Tibial nerve (tissue), 4 donors: ENCODE data around the gene SCYL2. TPM values are rescaled to one million over a fixed set of nuclear protein-coding genes. Genes with fewer than 3 reads are reported as not detected.
"Not testable (repeated sequence)": the region's sequence is repeated elsewhere in the genome, so short reads cannot be mapped to it uniquely, and the experiment has no call there.

Experiments used
- DNase-seq, 2 donors: peaks; one replicate each; pipeline ENCODE4 v3.0.0-alpha.2; 2019; ENCODE audit warnings: low spot score in 2 of 2
- H3K27ac ChIP-seq, 4 donors: fragments of 200-600 bp; sonication (generic) in 3 of 4; one replicate each; pipeline ENCODE4 v1.5.1; 2017 to 2019; ENCODE audit warnings: mild to moderate bottlenecking in 1 of 4
- H3K27me3 ChIP-seq, 2 donors: fragments of 200-600 bp; sonication (generic) in 1 of 2; one replicate each; pipeline versions ENCODE4 v1.5.1 to v1.6.0; 2017 to 2019
- H3K36me3 ChIP-seq, 3 donors: fragments of 200-600 bp; sonication (generic); one replicate each; pipeline ENCODE4 v1.5.1; 2018 to 2019
- H3K4me1 ChIP-seq, 4 donors: fragments of 200-600 bp; sonication (generic) in 3 of 4; one replicate each; pipeline ENCODE4 v1.5.1; 2017 to 2019
- H3K4me3 ChIP-seq, 4 donors: fragments of 200-600 bp; sonication (generic) in 3 of 4; one replicate each; pipeline ENCODE4 v1.5.1; 2017 to 2019; ENCODE audit warnings: mild to moderate bottlenecking in 1 of 4, moderate library complexity in 1 of 4
- H3K9me3 ChIP-seq, 4 donors: fragments of 200-600 bp; sonication (generic) in 3 of 4; one replicate each; pipeline ENCODE4 v1.5.1; 2017 to 2019
- CTCF ChIP-seq, 5 experiments: fragments of 200-600 bp in 3 of 5; fragments of 450-650 bp in 2 of 5; sonication (generic) in 3 of 5; IDR thresholded peaks; one replicate each; pipeline ENCODE4 v1.5.1; 2016 to 2019; ENCODE audit warnings: antibody characterized with exemption in 5 of 5, mild to moderate bottlenecking in 3 of 5, moderate library complexity in 2 of 5
- EP300 ChIP-seq, 2 donors: sonication (generic); formaldehyde crosslinking; IDR thresholded peaks; one replicate each; pipeline ENCODE4 v1.6.1; 2017; ENCODE audit warnings: antibody characterized with exemption in 2 of 2, mild to moderate bottlenecking in 1 of 2
- POLR2A ChIP-seq, 2 donors: fragments of 450-650 bp; IDR thresholded peaks; one replicate each; pipeline ENCODE4 v1.6.1; 2017; ENCODE audit warnings: antibody characterized with exemption in 2 of 2, mild to moderate bottlenecking in 2 of 2, moderate library complexity in 2 of 2
- WGBS, 2 donors: methylation state at CpG; one replicate each; pipeline ENCODE4 v1.1.5; 2018; 5-methylcytosine and 5-hydroxymethylcytosine counted together
- total RNA-seq, 4 donors: library from RNA; depleted of rRNA; stranded (reverse); fragments of >200 nt; gene quantifications; one replicate each; pipeline ENCODE4 v1.1.0, GENCODE V29; 2016

The SCYL2 gene
- total RNA-seq, 4 donors from 2014 or later = 37.5 to 70.1 (median 54.6) TPM

GRCh38 chr12:100263131-100263530, 3.8 kb upstream of the SCYL2 start:
- no peaks in the 10 kb centered on the region for H3K27me3 ChIP-seq
- peaks cover 0 to 8% (median under 1%) of the 10 kb centered on the region in 4 donors for H3K4me1 ChIP-seq
- no peak for TF ChIP-seq CTCF (IDR thresholded peaks at IDR 0.05)
- TF ChIP-seq EP300 (IDR thresholded peaks at IDR 0.05) = no peak
- TF ChIP-seq POLR2A (IDR thresholded peaks at IDR 0.05) = no peak
- no peaks in the 10 kb centered on the region for H3K9me3 ChIP-seq
- DNase-seq = no peak
- no peak overlapping the region for H3K4me3 ChIP-seq
- WGBS, 2 donors = 89 to 91% methylated on average over 5 of the region's 5 CpGs
- H3K36me3 ChIP-seq = no peaks in the 10 kb centered on the region
- no peak overlapping the region for H3K27ac ChIP-seq

GRCh38 chr12:100265107-100265506, 1.9 kb upstream of the SCYL2 start:
- H3K9me3 ChIP-seq, H3K27me3 ChIP-seq, DNase-seq, H3K4me3 ChIP-seq, H3K27ac ChIP-seq, H3K36me3 ChIP-seq: not testable (repeated sequence)
- peaks cover 0 to 27% (median 18%) of the 10 kb centered on the region in 4 donors for H3K4me1 ChIP-seq
- 95 to 97% methylated on average over 5 of the region's 5 CpGs for WGBS, 2 donors

GRCh38 chr12:100265732-100266584, 1.0 kb upstream of the SCYL2 start:
- no peak for DNase-seq

GRCh38 chr12:100266585-100266834, 467 bp upstream of the SCYL2 start:
- 2% methylated on average over 6 of the region's 6 CpGs for WGBS, 2 donors
- Histone ChIP-seq H3K36me3 (no peaks in the 10 kb centered on the region), H3K27ac (peak overlapping the region; percentile 88 to 98 (median 96)), H3K9me3 (no peaks in the 10 kb centered on the region), H3K4me3 (peak overlapping the region; percentile 69 to 93 (median 85)), H3K4me1 (peaks cover 0 to 41% (median 22%) of the 10 kb centered on the region in 4 donors), H3K27me3 (no peaks in the 10 kb centered on the region)
- DNase-seq = peak; percentile 89 to 96
- TF ChIP-seq POLR2A (IDR thresholded peaks at IDR 0.05) = no peak
- no peak for TF ChIP-seq CTCF (IDR thresholded peaks at IDR 0.05)
- TF ChIP-seq EP300 (IDR thresholded peaks at IDR 0.05) = no peak

More at GRCh38 chr12:100265732-100266584, 1.0 kb upstream of the SCYL2 start:
- Histone ChIP-seq H3K4me3 (peak overlapping the region; percentile 69 to 93 (median 85)), H3K27me3 (no peaks in the 10 kb centered on the region), H3K36me3 (no peaks in the 10 kb centered on the region), H3K9me3 (no peaks in the 10 kb centered on the region), H3K27ac (peak overlapping the region; percentile 88 to 98 (median 96)), H3K4me1 (peaks cover 0 to 36% (median 20%) of the 10 kb centered on the region in 4 donors)
- 71% methylated on average over 11 of the region's 11 CpGs for WGBS, 2 donors
- no peak for TF ChIP-seq POLR2A (IDR thresholded peaks at IDR 0.05)
- TF ChIP-seq EP300 (IDR thresholded peaks at IDR 0.05) = no peak
- no peak for TF ChIP-seq CTCF (IDR thresholded peaks at IDR 0.05)

GRCh38 chr12:100267603-100268281, 765 bp downstream of the SCYL2 start:
- DNase-seq = peak in 1 of 2 donors; percentile 10
- TF ChIP-seq CTCF (IDR thresholded peaks at IDR 0.05) (no peak), POLR2A (IDR thresholded peaks at IDR 0.05) (no peak), EP300 (IDR thresholded peaks at IDR 0.05) (no peak)
- WGBS, 2 donors = 1% methylated on average over 32 to 33 of the region's 33 CpGs
- H3K4me1 ChIP-seq = peaks cover 0 to 49% (median 25%) of the 10 kb centered on the region in 4 donors
- no peaks in the 10 kb centered on the region for H3K27me3 ChIP-seq
- H3K36me3 ChIP-seq = no peaks in the 10 kb centered on the region
- no peaks in the 10 kb centered on the region for H3K9me3 ChIP-seq
- H3K4me3 ChIP-seq = peak overlapping the region; percentile 69 to 93 (median 85)
- peak overlapping the region; percentile 88 to 98 (median 96) for H3K27ac ChIP-seq
